Sigmoid colon (tissue), 4 donors: ENCODE results near the gene OR5T1.

Experiments
- POLR2A ChIP-seq, 2 donors: fragments of 450-650 bp; IDR thresholded peaks; one replicate each; pipeline ENCODE4 v1.6.1; 2016; ENCODE audit warnings: antibody characterized with exemption in 2 of 2, mild to moderate bottlenecking in 2 of 2, moderate library complexity in 2 of 2
- POLR2AphosphoS5 ChIP-seq, 4 donors: sonication (generic); formaldehyde crosslinking; IDR thresholded peaks; one replicate each; pipeline ENCODE4 v1.6.1; 2017; ENCODE audit warnings: antibody characterized with exemption in 4 of 4
- TF ChIP-seq, protein P1 (sequence below), 4 experiments: fragments of 450-650 bp in 3 of 4; fragments of 200-600 bp in 1 of 4; IDR thresholded peaks; one replicate each; pipeline ENCODE4 v1.5.1; 2016 to 2019; ENCODE audit warnings: antibody characterized with exemption in 4 of 4, mild to moderate bottlenecking in 3 of 4, moderate library complexity in 2 of 4

- TF ChIP-seq POLR2A (IDR thresholded peaks at IDR 0.05) (no peak), POLR2AphosphoS5 (IDR thresholded peaks at IDR 0.05) (no peak)
- TF ChIP-seq, protein P1, sequence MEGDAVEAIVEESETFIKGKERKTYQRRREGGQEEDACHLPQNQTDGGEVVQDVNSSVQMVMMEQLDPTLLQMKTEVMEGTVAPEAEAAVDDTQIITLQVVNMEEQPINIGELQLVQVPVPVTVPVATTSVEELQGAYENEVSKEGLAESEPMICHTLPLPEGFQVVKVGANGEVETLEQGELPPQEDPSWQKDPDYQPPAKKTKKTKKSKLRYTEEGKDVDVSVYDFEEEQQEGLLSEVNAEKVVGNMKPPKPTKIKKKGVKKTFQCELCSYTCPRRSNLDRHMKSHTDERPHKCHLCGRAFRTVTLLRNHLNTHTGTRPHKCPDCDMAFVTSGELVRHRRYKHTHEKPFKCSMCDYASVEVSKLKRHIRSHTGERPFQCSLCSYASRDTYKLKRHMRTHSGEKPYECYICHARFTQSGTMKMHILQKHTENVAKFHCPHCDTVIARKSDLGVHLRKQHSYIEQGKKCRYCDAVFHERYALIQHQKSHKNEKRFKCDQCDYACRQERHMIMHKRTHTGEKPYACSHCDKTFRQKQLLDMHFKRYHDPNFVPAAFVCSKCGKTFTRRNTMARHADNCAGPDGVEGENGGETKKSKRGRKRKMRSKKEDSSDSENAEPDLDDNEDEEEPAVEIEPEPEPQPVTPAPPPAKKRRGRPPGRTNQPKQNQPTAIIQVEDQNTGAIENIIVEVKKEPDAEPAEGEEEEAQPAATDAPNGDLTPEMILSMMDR (IDR thresholded peaks at IDR 0.05): no peak
Observed at GRCh38 chr11:56273854-56274253, at the start of gene OR5T1.
